Transverse colon (tissue), 4 donors: ENCODE results near the gene ALK. TPM values are rescaled to one million over a fixed set of nuclear protein-coding genes. Genes with fewer than 3 reads are reported as not detected.

Experiments
- DNase-seq: peaks from one replicate; pipeline ENCODE4 v3.0.0-alpha.2; 2019
- H3K27ac ChIP-seq, 4 donors: fragments of 200-600 bp; sonication (generic); 2 replicates each; pipeline ENCODE4 v1.5.1; 2016 to 2018; ENCODE audit warnings: inconsistent platforms in 4 of 4
- H3K27me3 ChIP-seq: fragments of 200-600 bp; sonication (generic); 2 replicates; pipeline ENCODE4 v1.5.1; 2017; ENCODE audit warnings: inconsistent platforms
- H3K36me3 ChIP-seq, 4 donors: fragments of 200-600 bp; sonication (generic); 2 replicates each; pipeline ENCODE4 v1.5.1; 2017 to 2019; ENCODE audit warnings: inconsistent platforms in 4 of 4
- H3K4me1 ChIP-seq, 4 donors: fragments of 200-600 bp; sonication (generic); 2 replicates each; pipeline ENCODE4 v1.5.1; 2017 to 2020; ENCODE audit warnings: inconsistent platforms in 4 of 4
- H3K4me3 ChIP-seq, 4 donors: fragments of 200-600 bp; sonication (generic); 1 replicate in 1 of 4; 2 replicates in 3 of 4; pipeline versions ENCODE4 v1.5.1 to v1.6.1; 2017 to 2019; ENCODE audit warnings: inconsistent platforms in 4 of 4
- H3K9me3 ChIP-seq, 2 donors: fragments of 200-600 bp; sonication (generic); 2 replicates each; pipeline ENCODE4 v1.5.1; 2017 to 2019; ENCODE audit warnings: inconsistent platforms in 2 of 2
- CTCF ChIP-seq, 5 experiments: fragments of 200-600 bp in 3 of 5; fragments of 450-650 bp in 2 of 5; sonication (generic) in 3 of 5; IDR thresholded peaks; 1 replicate in 2 of 5; 2 replicates in 3 of 5; pipeline ENCODE4 v1.5.1; 2016 to 2017; ENCODE audit warnings: antibody characterized with exemption in 5 of 5, inconsistent platforms in 3 of 5, mild to moderate bottlenecking in 2 of 5, moderate library complexity in 1 of 5
- EP300 ChIP-seq: sonication (generic); formaldehyde crosslinking; IDR thresholded peaks from one replicate; pipeline ENCODE4 v1.6.1; 2017; ENCODE audit warnings: antibody characterized with exemption, low read depth
- POLR2A ChIP-seq: fragments of 450-650 bp; IDR thresholded peaks from one replicate; pipeline ENCODE4 v1.6.1; 2016; ENCODE audit warnings: antibody characterized with exemption, mild to moderate bottlenecking, moderate library complexity
- POLR2AphosphoS5 ChIP-seq, 3 donors: sonication (generic); formaldehyde crosslinking; IDR thresholded peaks; one replicate each; pipeline ENCODE4 v1.6.1; 2016; ENCODE audit warnings: antibody characterized with exemption in 3 of 3
- WGBS, 2 donors: methylation state at CpG; one replicate each; pipeline ENCODE4 v1.1.5; 2018; ENCODE audit warnings: low coverage in 1 of 2; 5-methylcytosine and 5-hydroxymethylcytosine counted together
- in situ Hi-C, 4 donors: fragments of 200-750 bp; cut with MboI; loops; one replicate each; pipeline versions ENCODE4 v1.15.0 to v1.15.1; 2017; ENCODE audit warnings: low sequenced_read_pairs in 3 of 4, low pct_ligation_motif_present in 1 of 4, low pct_unique_long_range_greater_than_20kb in 1 of 4
- intact Hi-C: fragments of 100-400 bp; cut with DNase I; formaldehyde crosslinking; loops from one replicate; pipeline ENCODE4 v1.15.1; 2023; ENCODE audit warnings: low total_unique reads
- total RNA-seq, 4 donors: library from RNA; depleted of rRNA; stranded (reverse); fragments of >200 nt; gene quantifications; one replicate each; pipeline ENCODE4 v1.1.0, GENCODE V29; 2016

Gene ALK
- total RNA-seq, 4 donors from 2014 or later, result 0.32 to 0.82 TPM; not detected in 2

GRCh38 chr2:29452036-29452435 is 469.4 kb downstream of the ALK start:
- TF ChIP-seq CTCF (IDR thresholded peaks at IDR 0.05), result no peak
- no peak for TF ChIP-seq POLR2AphosphoS5 (IDR thresholded peaks at IDR 0.05)
- no peak for TF ChIP-seq EP300
- TF ChIP-seq POLR2A, result no peak
- Histone ChIP-seq H3K27me3 (no peaks in the 10 kb centered on the region), H3K36me3 (no peaks in the 10 kb centered on the region), H3K4me3 (no peak overlapping the region), H3K9me3 (no peaks in the 10 kb centered on the region), H3K4me1 (peaks cover 0 to 8% (median 2%) of the 10 kb centered on the region in 4 donors), H3K27ac (no peak overlapping the region)
- DNase-seq, result no peak
- intact Hi-C loops, result no loop called here
- WGBS, 2 donors, result 67 to 78% methylated on average over 5 of the region's 5 CpGs
- in situ Hi-C loops, result no loop called here

- TF ChIP-seq CTCF (IDR thresholded peaks at IDR 0.05) (no peak), POLR2AphosphoS5 (IDR thresholded peaks at IDR 0.05) (no peak), EP300 (no peak), POLR2A (no peak)
Observed at GRCh38 chr2:29450596-29451222, 470.7 kb downstream of the ALK start.

GRCh38 chr2:29449499-29449898 is 471.9 kb downstream of the ALK start:
- Histone ChIP-seq H3K27ac (no peak overlapping the region), H3K27me3 (no peaks in the 10 kb centered on the region), H3K4me1 (peaks cover 0 to 8% (median 2%) of the 10 kb centered on the region in 4 donors), H3K36me3 (no peaks in the 10 kb centered on the region), H3K4me3 (no peak overlapping the region), H3K9me3 (no peaks in the 10 kb centered on the region)
- 96% methylated on average over 2 of the region's 2 CpGs; no CpG with 5 or more reads in 1 of the 2 donors for WGBS, 2 donors
- in situ Hi-C loops (no loop called here), intact Hi-C loops (no loop called here)
- no peak for TF ChIP-seq POLR2A
- TF ChIP-seq CTCF (IDR thresholded peaks at IDR 0.05), result no peak
- no peak for TF ChIP-seq EP300
- no peak for TF ChIP-seq POLR2AphosphoS5 (IDR thresholded peaks at IDR 0.05)
- DNase-seq, result no peak

More at GRCh38 chr2:29450596-29451222, 470.7 kb downstream of the ALK start:
- DNase-seq, result no peak
- H3K4me1 ChIP-seq, result peaks cover 0 to 8% (median 2%) of the 10 kb centered on the region in 4 donors
- intact Hi-C loops (no loop called here), in situ Hi-C loops (no loop called here)
- H3K36me3 ChIP-seq, result no peaks in the 10 kb centered on the region
- H3K4me3 ChIP-seq, result no peak overlapping the region
- H3K9me3 ChIP-seq, result no peaks in the 10 kb centered on the region
- WGBS, 2 donors, result 10 to 21% methylated on average over 2 to 5 of the region's 5 CpGs
- no peaks in the 10 kb centered on the region for H3K27me3 ChIP-seq
- H3K27ac ChIP-seq, result no peak overlapping the region

GRCh38 chr2:29448096-29448688 is 473.2 kb downstream of the ALK start:
- no peak for TF ChIP-seq EP300
- in situ Hi-C loops, result no loop called here

More at GRCh38 chr2:29448096-29448688, 473.2 kb downstream of the ALK start:
- 47 to 54% methylated on average over 6 to 8 of the region's 8 CpGs for WGBS, 2 donors
- Histone ChIP-seq H3K4me3 (no peak overlapping the region), H3K36me3 (no peaks in the 10 kb centered on the region), H3K27ac (no peak overlapping the region), H3K9me3 (no peaks in the 10 kb centered on the region), H3K4me1 (peaks cover 0 to 8% (median 2%) of the 10 kb centered on the region in 4 donors), H3K27me3 (no peaks in the 10 kb centered on the region)
- intact Hi-C loops, result no loop called here
- no peak for DNase-seq
